PC-9 (cell line): Measurements from ENCODE around the gene SIM2. TPM values are rescaled to one million over a fixed set of nuclear protein-coding genes. Genes with fewer than 3 reads are reported as not detected.

ENCODE experiments used
- Bru-seq: library from RNA; stranded (reverse); fragments of 400-500 nt; gene quantifications from one replicate; lab custom pipeline; 2021; lab: Mats Ljungman, UMichigan
- BruChase-seq, 2 experiments: library from RNA; stranded (reverse); fragments of 400-500 nt; gene quantifications; one replicate each; lab custom pipeline; 2021; lab: Mats Ljungman, UMichigan
- BruUV-seq: library from RNA; stranded (reverse); fragments of 400-500 nt; replicated peaks from 2 replicates; lab custom pipeline; 2021; lab: Mats Ljungman, UMichigan
- CTCF ChIA-PET: fragments of 300-600 bp; sonication (Branson Sonifier 250); formaldehyde crosslinking; loops from one replicate; lab custom pipeline; 2022; ENCODE audit warnings: antibody characterized with exemption; lab: Charles Lee
- POLR2A ChIA-PET: fragments of 300-600 bp; sonication (Branson Sonifier 250); formaldehyde crosslinking; loops from one replicate; lab custom pipeline; 2022; ENCODE audit warnings: antibody characterized with exemption; ENCODE audit not compliant: unreplicated experiment; lab: Charles Lee
- DNase-seq, 2 experiments: peaks; one replicate each; pipeline versions ENCODE4 v3.0.0 to v3.0.0-alpha.2; 2015 to 2022; ENCODE audit warnings: mixed read lengths in 1 of 2
- H2AFZ ChIP-seq: fragments of 200-600 bp; sonication (generic); 2 replicates; pipeline ENCODE4 v1.8.1; 2017; ENCODE audit warnings: antibody characterized with exemption
- H3F3A ChIP-seq: fragments of 200-600 bp; sonication (generic); 2 replicates; pipeline ENCODE4 v1.8.1; 2017; ENCODE audit warnings: antibody characterized with exemption, mild to moderate bottlenecking, low read depth; ENCODE audit not compliant: insufficient read depth
- H3K27ac ChIP-seq: fragments of 200-600 bp; sonication (generic); 2 replicates; pipeline ENCODE4 v1.6.1; 2016; ENCODE audit warnings: mixed run types
- H3K27me3 ChIP-seq: fragments of 200-600 bp; sonication (generic); 2 replicates; pipeline ENCODE4 v1.6.1; 2016; ENCODE audit warnings: low read depth, mixed run types; ENCODE audit not compliant: insufficient read depth
- H3K36me3 ChIP-seq: fragments of 200-600 bp; sonication (generic); 2 replicates; pipeline ENCODE4 v1.6.1; 2016; ENCODE audit warnings: low read depth, mixed run types
- H3K4me1 ChIP-seq: fragments of 200-600 bp; sonication (generic); replicated peaks from 2 replicates; pipeline ENCODE4 v1.6.1; 2016; ENCODE audit warnings: mixed run types; ENCODE audit not compliant: insufficient read depth
- H3K4me2 ChIP-seq: fragments of 200-600 bp; sonication (generic); 2 replicates; pipeline ENCODE4 v1.6.1; 2017; ENCODE audit warnings: mixed run types
- H3K4me3 ChIP-seq: fragments of 200-600 bp; sonication (generic); 2 replicates; pipeline ENCODE4 v1.6.1; 2016; ENCODE audit warnings: mixed run types
- H3K79me2 ChIP-seq: fragments of 200-600 bp; sonication (generic); 2 replicates; pipeline ENCODE4 v1.6.1; 2017; ENCODE audit warnings: low read depth, mixed run types
- H3K9me2 ChIP-seq: fragments of 200-600 bp; sonication (generic); 2 replicates; pipeline ENCODE4 v1.8.1; 2017; ENCODE audit warnings: mild to moderate bottlenecking; ENCODE audit not compliant: insufficient read depth
- H3K9me3 ChIP-seq: fragments of 200-600 bp; sonication (generic); 2 replicates; pipeline ENCODE4 v1.8.1; 2016; ENCODE audit warnings: low read depth; ENCODE audit not compliant: insufficient read depth
- H4K20me1 ChIP-seq: fragments of 200-600 bp; sonication (generic); 2 replicates; pipeline ENCODE4 v1.8.1; 2017; ENCODE audit not compliant: insufficient read depth
- CTCF ChIP-seq: fragments of 200-600 bp; sonication (generic); conservative IDR thresholded peaks from 2 replicates; pipeline ENCODE4 v1.6.1; 2017; ENCODE audit warnings: mixed run types, antibody characterized with exemption, mild to moderate bottlenecking, moderate library complexity
- EZH2 ChIP-seq: fragments of 200-600 bp; sonication (generic); IDR thresholded peaks from 2 replicates; pipeline ENCODE4 v1.8.0; 2017; ENCODE audit warnings: antibody characterized with exemption, low read depth
- intact Hi-C: fragments of 100-400 bp; cut with micrococcal nuclease; formaldehyde crosslinking; loops from one replicate; pipeline ENCODE4 v1.10.0; 2022; ENCODE audit not compliant: unreplicated experiment
- long read RNA-seq: library from polyadenylated mRNA; stranded (forward); transcript quantifications from one replicate; pipeline ENCODE4 v2.0.0, GENCODE V29; 2022
- total RNA-seq: library from RNA; stranded (reverse); gene quantifications from 2 replicates; pipeline ENCODE4 v1.2.3, GENCODE V29; 2021

Gene SIM2, protein sequence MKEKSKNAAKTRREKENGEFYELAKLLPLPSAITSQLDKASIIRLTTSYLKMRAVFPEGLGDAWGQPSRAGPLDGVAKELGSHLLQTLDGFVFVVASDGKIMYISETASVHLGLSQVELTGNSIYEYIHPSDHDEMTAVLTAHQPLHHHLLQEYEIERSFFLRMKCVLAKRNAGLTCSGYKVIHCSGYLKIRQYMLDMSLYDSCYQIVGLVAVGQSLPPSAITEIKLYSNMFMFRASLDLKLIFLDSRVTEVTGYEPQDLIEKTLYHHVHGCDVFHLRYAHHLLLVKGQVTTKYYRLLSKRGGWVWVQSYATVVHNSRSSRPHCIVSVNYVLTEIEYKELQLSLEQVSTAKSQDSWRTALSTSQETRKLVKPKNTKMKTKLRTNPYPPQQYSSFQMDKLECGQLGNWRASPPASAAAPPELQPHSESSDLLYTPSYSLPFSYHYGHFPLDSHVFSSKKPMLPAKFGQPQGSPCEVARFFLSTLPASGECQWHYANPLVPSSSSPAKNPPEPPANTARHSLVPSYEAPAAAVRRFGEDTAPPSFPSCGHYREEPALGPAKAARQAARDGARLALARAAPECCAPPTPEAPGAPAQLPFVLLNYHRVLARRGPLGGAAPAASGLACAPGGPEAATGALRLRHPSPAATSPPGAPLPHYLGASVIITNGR
- total RNA-seq (17.9 and 18.5 TPM in 2 replicates), Bru-seq, nascent RNA (percentile 66 among the genes with signal in this experiment), BruChase-seq, experiment 1, labeled RNA remaining after a 2-hour chase (percentile 76 among the genes with signal in this experiment), BruChase-seq, experiment 2, labeled RNA remaining after a 6-hour chase (percentile 66 among the genes with signal in this experiment)
- long read RNA-seq, full-length matches to known transcripts: 8 of 27 reads
- long read RNA-seq, partial matches to known transcripts: 4 of 27 reads
- long read RNA-seq, other reads (novel, unspliced or antisense): 15 of 27 reads

- Histone ChIP-seq H3K4me1 (0 out of 2 replicates have a peak, but pooled peaks cover 14% of the 10 kb centered on the region), H3K4me3 (peak within 1 kb of the TSS; percentile 87), H3K9me2 (no peaks in the 10 kb centered on the region), H2AFZ (peak within 1 kb of the TSS; percentile 82), H3K36me3 (no peaks in the 10 kb centered on the region), H3K4me2 (peak within 1 kb of the TSS; percentile 92), H3K27me3 (no peaks in the 10 kb centered on the region), H3K9me3 (no peaks in the 10 kb centered on the region), H4K20me1 (peaks cover 17% of the 10 kb centered on the region), H3K27ac (peak within 1 kb of the TSS; percentile 64), H3K79me2 (peaks cover 66% of the 10 kb centered on the region), H3F3A (no peaks in the 10 kb centered on the region; the same call in 1 of the 2 replicates)
- TF ChIP-seq CTCF (no peak), EZH2 (no peak)
- intact Hi-C loops: loop anchor here (1.0 to 5.0 kb wide), 2 partner anchors 20 to 57 kb away; no protein-coding TSS in a partner anchor
- POLR2A ChIA-PET: interaction anchor here (0.6 to 0.8 kb wide), 2 partner anchors 13 to 43 kb away, joined by 3 to 4 read pairs; no protein-coding TSS in a partner anchor
- no TSS peak for BruUV-seq
- DNase-seq: peak; percentile 60 to 83
- CTCF ChIA-PET: no interaction called here
These were observed at the start of gene SIM2 for GRCh38 chr21:36698981-36699545. SIM2 (plus strand) TSS chr21:36699115; CDS start chr21:36699747, 632 bp downstream.

GRCh38 chr21:36654324-36654723 is 44.6 kb upstream of the SIM2 start:
- peaks cover 39% of the 10 kb centered on the region for H3K4me1 ChIP-seq
- DNase-seq: no peak
- CTCF ChIA-PET: no interaction called here
- H2AFZ ChIP-seq: no peak overlapping the region
- no peak overlapping the region for H3K4me2 ChIP-seq
- no peaks in the 10 kb centered on the region for H3K9me2 ChIP-seq
- intact Hi-C loops: no loop called here
- no peak overlapping the region for H3K4me3 ChIP-seq
- no peak overlapping the region for H3K27ac ChIP-seq
- BruUV-seq: no TSS peak
- TF ChIP-seq CTCF: no peak
- no peak for TF ChIP-seq EZH2
- peaks cover 34% of the 10 kb centered on the region for H3F3A ChIP-seq
- H3K36me3 ChIP-seq: no peaks in the 10 kb centered on the region
- no peaks in the 10 kb centered on the region for H3K27me3 ChIP-seq
- no peaks in the 10 kb centered on the region for H4K20me1 ChIP-seq
- POLR2A ChIA-PET: no interaction called here
- H3K9me3 ChIP-seq: no peaks in the 10 kb centered on the region
- no peaks in the 10 kb centered on the region for H3K79me2 ChIP-seq
